ENCODE data around the gene FCGBP. TPM values are rescaled to one million over a fixed set of nuclear protein-coding genes. Genes with fewer than 3 reads are reported as not detected.
A peak's percentile ranks its signal among the peaks of the same experiment; 100 is the strongest.

The FCGBP gene
- total RNA-seq, result 2.4 and 2.5 TPM in 2 replicates

DNA sequence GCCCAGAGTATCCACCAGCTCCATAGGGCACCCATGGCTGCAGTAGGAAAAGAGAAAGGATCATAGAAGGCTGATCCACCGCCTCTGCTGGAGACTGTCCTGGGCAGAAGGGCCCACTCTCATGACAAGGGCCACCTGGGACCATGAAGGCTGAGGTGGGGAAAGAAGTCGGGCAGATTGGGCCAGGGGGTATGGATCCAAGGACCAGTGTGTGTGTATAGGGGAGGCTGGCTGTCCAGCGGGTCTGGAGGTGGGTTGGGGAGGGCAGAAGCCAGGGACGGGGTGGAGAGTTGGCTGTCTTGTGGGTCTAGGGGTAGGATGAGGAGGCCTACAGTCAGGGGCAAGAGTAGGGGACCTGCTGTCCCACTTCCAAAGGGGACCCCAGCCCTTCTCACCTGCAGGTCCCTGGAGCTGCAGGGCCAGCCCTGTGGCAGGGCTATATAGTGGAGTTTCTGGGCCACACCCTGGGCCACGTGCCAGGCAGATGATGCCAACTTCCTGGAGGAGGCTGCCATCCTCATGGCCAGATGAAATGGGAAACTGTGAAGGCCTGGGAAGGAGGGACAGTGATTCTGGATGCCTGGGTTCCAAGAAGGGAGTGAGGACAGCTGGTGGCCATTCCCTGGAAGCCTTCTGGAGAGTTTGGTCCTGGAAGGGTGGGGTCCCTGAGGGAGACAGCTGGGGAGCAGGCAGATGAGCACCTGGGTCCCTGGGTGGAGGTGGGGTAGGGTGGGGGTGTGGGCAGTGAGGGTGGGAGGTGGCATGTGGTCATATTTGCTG, at the start of gene FCGBP:
Gene FCGBP (minus strand): TSS at position 51 of the 780 bp plus-strand sequence.
- Mint-ChIP-seq H3K27ac (peak within 1 kb of the TSS; percentile 28), H3K36me3 (ENCODE audit: low read depth) (peaks cover 7% of the 10 kb centered on the region), H3K27me3 (ENCODE audit: low read depth) (no peaks in the 10 kb centered on the region), H3K9me3 (peaks cover 13% of the 10 kb centered on the region), H3K4me1 (ENCODE audit: low read depth) (peaks cover 38% of the 10 kb centered on the region), H3K4me3 (ENCODE audit: low read depth) (no peak within 1 kb of the TSS)
- intact Hi-C loops (cut with micrococcal nuclease), result no loop called here
- no peak for DNase-seq (ENCODE audit: low spot score)

DNA sequence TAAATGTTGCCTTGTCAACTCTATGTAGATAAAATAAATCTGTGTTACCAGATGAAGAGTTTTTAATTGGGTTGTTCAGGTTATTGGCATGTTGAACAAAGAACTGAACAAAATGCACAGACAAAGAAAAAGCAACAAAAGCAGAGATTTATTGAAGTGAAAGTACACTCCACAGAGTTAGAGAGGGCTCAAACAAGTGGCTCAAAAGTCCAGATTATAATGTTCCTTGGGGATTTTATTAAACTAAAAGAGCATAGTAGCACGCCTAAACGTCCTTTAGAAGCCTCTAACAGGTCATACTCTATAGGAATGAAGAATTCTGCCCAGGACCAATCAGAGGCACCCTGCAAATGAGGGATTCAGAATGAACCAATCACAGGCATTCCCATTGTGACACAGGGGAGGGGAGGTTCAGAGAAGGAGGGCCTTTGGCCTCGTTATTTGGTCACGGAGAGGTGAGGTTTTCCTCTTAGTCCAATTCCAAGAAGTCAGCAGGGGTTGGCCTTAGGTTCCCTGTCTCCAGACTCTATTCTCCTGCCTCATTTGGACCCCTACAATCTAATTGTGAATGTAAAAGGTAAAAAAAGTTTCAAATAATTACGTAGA, 49.4 kb upstream of the FCGBP start:
- intact Hi-C loops (cut with micrococcal nuclease), result no loop called here
- DNase-seq (ENCODE audit: low spot score), result no peak
- Mint-ChIP-seq H3K27me3 (ENCODE audit: low read depth) (no peaks in the 10 kb centered on the region), H3K4me3 (ENCODE audit: low read depth) (no peak overlapping the region), H3K4me1 (ENCODE audit: low read depth) (peaks cover 3% of the 10 kb centered on the region), H3K36me3 (ENCODE audit: low read depth) (peaks cover 94% of the 10 kb centered on the region), H3K27ac (no peak overlapping the region), H3K9me3 (peaks cover 47% of the 10 kb centered on the region)

DNA sequence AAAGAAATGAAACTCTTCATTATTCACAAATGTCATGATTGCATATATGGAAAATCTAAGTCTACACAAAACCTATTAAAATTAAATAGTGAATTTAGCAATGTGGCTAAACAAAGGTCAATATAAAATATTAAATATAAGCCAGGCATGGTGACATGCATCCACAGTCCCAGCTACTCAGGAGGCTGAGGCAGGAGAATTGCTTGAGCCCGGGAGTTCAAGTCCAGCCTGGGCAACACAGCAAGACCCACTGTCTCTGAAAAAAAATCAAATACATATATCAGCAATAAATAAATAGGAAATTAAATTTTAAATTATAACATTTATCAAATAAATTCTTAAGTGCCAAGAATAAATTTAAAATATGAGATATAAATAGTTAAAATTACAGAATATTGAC, 48.4 kb upstream of the FCGBP start:
- no peak for DNase-seq (ENCODE audit: low spot score)
- no peak overlapping the region for H3K4me3 Mint-ChIP-seq (ENCODE audit: low read depth)
- intact Hi-C loops (cut with micrococcal nuclease), result no loop called here
- H3K9me3 Mint-ChIP-seq, result peaks cover 46% of the 10 kb centered on the region
- no peak overlapping the region for H3K27ac Mint-ChIP-seq
- H3K36me3 Mint-ChIP-seq (ENCODE audit: low read depth), result peaks cover 96% of the 10 kb centered on the region
- H3K27me3 Mint-ChIP-seq (ENCODE audit: low read depth), result no peaks in the 10 kb centered on the region
- peaks cover 3% of the 10 kb centered on the region for H3K4me1 Mint-ChIP-seq (ENCODE audit: low read depth)

DNA sequence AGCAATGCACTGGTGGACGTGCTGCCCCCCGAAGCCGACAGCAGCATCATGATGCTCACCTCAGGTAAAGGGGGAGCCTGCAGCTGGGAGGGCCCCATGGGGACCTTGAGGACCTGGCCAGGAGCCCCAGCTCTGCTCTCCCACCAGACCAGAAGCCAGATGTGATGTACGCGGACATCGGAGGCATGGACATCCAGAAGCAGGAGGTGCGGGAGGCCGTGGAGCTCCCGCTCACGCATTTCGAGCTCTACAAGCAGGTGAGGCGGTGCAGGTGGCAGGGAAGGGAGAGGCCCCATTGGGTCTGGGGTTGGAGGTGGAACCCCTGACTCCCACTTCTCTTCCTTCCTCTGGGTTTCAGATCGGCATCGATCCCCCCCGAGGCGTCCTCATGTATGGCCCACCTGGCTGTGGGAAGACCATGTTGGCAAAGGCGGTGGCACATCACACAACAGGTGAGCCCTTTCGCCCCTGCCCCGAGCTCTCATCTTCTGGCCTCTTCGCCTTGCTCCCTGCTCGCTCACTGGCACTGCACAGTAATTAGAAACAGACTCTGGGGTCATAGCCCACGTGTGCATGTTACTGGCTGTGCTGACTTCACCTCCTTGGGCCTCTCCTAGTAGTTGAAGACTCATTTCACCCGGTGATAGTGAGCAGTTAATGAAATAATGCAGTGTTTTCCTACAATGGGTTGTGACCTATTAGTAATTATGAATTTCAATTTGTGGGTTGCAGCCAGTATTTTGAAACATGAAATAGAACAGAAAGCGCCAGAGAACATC, 40.1 kb upstream of the FCGBP start:
- H3K4me1 Mint-ChIP-seq (ENCODE audit: low read depth), result peaks cover 25% of the 10 kb centered on the region
- H3K9me3 Mint-ChIP-seq, result no peaks in the 10 kb centered on the region
- no peak for DNase-seq (ENCODE audit: low spot score)
- no peak overlapping the region for H3K27ac Mint-ChIP-seq
- no peaks in the 10 kb centered on the region for H3K27me3 Mint-ChIP-seq (ENCODE audit: low read depth)
- H3K36me3 Mint-ChIP-seq (ENCODE audit: low read depth), result peaks cover 72% of the 10 kb centered on the region
- intact Hi-C loops (cut with micrococcal nuclease), result loop anchor here (5.0 kb wide), 1 partner anchor 142 kb away; the partner anchor contains the start of gene DYRK1B
- no peak overlapping the region for H3K4me3 Mint-ChIP-seq (ENCODE audit: low read depth)

DNA sequence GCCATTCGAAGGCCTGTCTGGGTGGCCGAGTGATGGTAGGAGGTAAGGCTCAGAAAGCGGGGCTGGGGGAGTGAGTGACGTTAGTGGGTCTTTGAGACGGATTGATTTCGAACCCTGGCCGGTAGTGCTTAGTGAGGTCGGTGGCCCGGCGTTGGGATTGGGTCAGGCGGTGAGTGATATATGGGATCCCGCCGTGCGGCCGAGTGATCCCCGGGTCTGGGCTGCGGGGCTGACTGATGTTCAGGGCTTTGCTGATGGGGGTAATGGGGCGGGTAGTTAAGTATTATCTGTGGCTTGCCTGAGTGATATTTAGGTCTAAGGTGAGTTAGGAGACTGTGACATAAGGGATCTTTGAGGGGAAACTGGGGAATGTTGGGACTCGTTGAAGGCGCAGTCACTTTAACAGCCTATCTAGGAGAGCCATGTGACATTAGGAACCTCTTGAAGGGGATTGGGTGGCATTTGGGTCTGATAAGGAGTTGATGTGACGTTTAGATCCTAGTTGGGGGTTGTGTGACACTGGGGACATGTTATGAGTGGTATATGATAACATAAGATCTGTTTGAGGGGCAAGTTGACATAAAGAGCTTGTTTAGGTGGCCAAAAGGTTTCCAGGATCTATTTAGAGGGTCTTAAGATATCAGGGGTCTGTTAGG, 37.1 kb upstream of the FCGBP start:
- Mint-ChIP-seq H3K9me3 (no peaks in the 10 kb centered on the region), H3K27me3 (ENCODE audit: low read depth) (no peaks in the 10 kb centered on the region), H3K36me3 (ENCODE audit: low read depth) (peaks cover 58% of the 10 kb centered on the region), H3K27ac (peak overlapping the region; percentile 96), H3K4me3 (ENCODE audit: low read depth) (peak overlapping the region; percentile 92), H3K4me1 (ENCODE audit: low read depth) (peaks cover 42% of the 10 kb centered on the region)
- no peak for DNase-seq (ENCODE audit: low spot score)
- intact Hi-C loops (cut with micrococcal nuclease), result loop anchor here (1.0 to 5.0 kb wide), 3 partner anchors 25 to 139 kb away; partner anchors contain the start of gene DYRK1B

DNA sequence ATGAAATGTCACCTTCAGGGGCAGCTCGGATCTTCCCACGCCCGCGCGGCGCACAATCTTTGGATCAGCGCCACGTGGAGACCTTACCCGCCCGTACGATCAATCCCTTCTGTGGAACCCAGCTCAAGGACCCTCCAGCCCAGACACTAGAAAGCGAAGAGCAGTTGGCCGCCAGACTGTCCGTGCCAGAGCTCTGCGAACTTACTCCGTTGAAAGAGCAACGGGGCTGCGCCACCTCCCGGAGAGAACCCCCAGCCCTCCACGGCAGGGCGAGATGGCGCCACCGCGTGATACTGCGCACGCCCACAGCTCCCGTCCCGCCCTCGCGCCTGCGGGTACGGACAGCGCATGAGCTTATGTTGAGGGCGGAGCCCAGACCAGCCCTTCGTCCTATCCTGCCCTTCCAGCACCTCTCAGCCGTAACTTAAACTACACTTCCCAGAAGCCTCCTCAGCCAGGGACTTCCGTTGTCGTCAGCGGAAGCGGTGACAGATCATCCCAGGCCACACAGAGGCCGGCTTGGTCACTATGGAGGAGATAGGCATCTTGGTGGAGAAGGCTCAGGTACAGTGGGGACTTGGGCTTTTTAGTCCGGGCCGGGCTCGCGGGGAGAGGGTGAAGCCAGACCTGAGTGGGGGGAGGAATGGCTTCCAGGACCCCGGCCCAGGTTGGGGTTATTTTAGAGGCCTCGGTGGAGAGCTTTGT, 36.4 kb upstream of the FCGBP start, which contains the start of gene PSMC4:
Gene PSMC4 (plus strand): TSS at position 491 of the 705 bp plus-strand sequence. CDS start 38 bp downstream, at position 529.
- peak; percentile 99 for DNase-seq (ENCODE audit: low spot score)
- peak within 1 kb of the TSS; percentile 96 for H3K27ac Mint-ChIP-seq
- no peaks in the 10 kb centered on the region for H3K27me3 Mint-ChIP-seq (ENCODE audit: low read depth)
- H3K4me1 Mint-ChIP-seq (ENCODE audit: low read depth), result peaks cover 42% of the 10 kb centered on the region
- no peaks in the 10 kb centered on the region for H3K9me3 Mint-ChIP-seq
- H3K4me3 Mint-ChIP-seq (ENCODE audit: low read depth), result peak within 1 kb of the TSS; percentile 92
- intact Hi-C loops (cut with micrococcal nuclease), result loop anchor here (1.0 to 5.0 kb wide), 4 partner anchors 25 to 139 kb away; partner anchors contain the start of gene DYRK1B
- H3K36me3 Mint-ChIP-seq (ENCODE audit: low read depth), result peaks cover 55% of the 10 kb centered on the region

DNA sequence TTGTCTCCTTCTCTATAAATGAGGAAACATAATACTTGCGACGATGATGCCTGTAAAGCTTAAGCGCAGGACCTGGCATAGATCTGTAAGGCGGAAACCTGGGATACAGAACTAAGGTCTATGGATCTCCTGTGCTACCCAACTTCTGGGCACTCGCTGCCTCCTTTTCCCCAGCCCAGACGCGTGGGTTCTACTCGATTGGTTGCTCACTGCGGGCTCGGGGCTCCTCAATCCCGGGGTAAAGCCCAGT, 35.9 kb upstream of the FCGBP start:
- Mint-ChIP-seq H3K4me1 (ENCODE audit: low read depth) (peaks cover 42% of the 10 kb centered on the region), H3K27ac (peak overlapping the region; percentile 96), H3K36me3 (ENCODE audit: low read depth) (peaks cover 51% of the 10 kb centered on the region)

DNA sequence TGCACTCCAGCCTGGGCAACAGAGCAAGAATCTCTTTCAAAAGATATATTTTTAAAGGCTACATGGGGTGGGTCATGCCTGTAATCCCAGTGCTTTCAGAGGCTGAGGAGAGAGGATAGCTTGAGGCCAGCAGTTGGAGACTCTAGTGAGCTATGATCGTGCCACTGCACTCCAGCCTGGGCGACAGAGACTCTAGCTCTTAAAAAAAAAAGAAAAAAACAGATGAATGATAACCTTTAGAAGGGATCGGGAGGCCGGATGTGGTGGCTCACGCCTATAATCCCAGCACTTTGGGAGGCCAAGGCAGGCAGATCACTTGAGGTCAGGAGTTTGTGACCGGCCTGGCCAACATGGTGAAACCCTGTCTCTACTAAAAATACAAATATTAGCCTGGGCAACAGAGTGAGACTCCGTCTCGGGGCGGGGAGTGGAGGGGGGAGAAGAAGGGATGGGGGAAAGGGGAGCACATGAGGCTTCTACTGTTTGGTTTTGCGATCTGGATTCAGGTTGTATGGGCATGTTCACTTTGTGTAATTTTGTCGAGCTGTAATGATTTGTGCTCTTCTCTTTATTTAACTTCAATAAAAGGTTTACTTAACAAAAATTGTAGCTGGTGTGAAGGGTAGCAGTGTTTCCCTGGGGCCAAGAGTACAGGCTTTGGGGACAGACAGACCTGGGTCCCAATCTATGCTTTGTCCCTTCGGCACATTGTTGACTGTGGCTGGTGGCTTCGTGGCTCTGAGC, 35.4 kb upstream of the FCGBP start:
- H3K27ac Mint-ChIP-seq, result peak overlapping the region; percentile 96
- peak overlapping the region; percentile 92 for H3K4me3 Mint-ChIP-seq (ENCODE audit: low read depth)
- H3K36me3 Mint-ChIP-seq (ENCODE audit: low read depth), result peaks cover 46% of the 10 kb centered on the region
- H3K9me3 Mint-ChIP-seq, result no peaks in the 10 kb centered on the region
- peaks cover 42% of the 10 kb centered on the region for H3K4me1 Mint-ChIP-seq (ENCODE audit: low read depth)
- intact Hi-C loops (cut with micrococcal nuclease), result loop anchor here (1.0 to 5.0 kb wide), 2 partner anchors 29 to 138 kb away; partner anchors contain the start of gene DYRK1B
- no peak for DNase-seq (ENCODE audit: low spot score)
- no peaks in the 10 kb centered on the region for H3K27me3 Mint-ChIP-seq (ENCODE audit: low read depth)

More for the DNA sequence above, 35.9 kb upstream of the FCGBP start:
- no peak for DNase-seq (ENCODE audit: low spot score)
- intact Hi-C loops (cut with micrococcal nuclease), result loop anchor here (1.0 to 5.0 kb wide), 2 partner anchors 29 to 138 kb away; partner anchors contain the start of gene DYRK1B
- H3K27me3 Mint-ChIP-seq (ENCODE audit: low read depth), result no peaks in the 10 kb centered on the region
- H3K4me3 Mint-ChIP-seq (ENCODE audit: low read depth), result peak overlapping the region; percentile 92
- H3K9me3 Mint-ChIP-seq, result no peaks in the 10 kb centered on the region

DNA sequence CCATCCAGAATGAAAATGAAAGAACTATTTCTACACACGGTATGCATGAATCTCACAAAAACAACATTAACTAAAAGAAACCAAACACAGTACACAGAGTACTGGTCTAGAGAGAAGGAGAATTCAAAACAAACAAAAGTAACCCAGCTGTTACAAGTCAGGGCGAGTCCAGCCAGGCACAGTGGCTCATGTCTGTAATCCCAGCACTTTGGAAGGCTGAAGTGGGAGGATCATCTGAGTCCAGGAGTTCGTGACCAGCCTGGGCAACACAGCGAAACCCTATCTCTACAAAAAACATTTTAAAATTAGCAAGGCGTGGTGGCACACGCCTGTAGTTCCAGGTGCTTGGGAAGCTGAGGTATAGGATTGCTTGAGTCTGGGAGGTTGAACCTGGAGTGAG, 34.8 kb upstream of the FCGBP start:
- intact Hi-C loops (cut with micrococcal nuclease), result no loop called here
- Mint-ChIP-seq H3K9me3 (no peaks in the 10 kb centered on the region), H3K4me1 (ENCODE audit: low read depth) (peaks cover 42% of the 10 kb centered on the region), H3K4me3 (ENCODE audit: low read depth) (peak overlapping the region; percentile 92), H3K27ac (peak overlapping the region; percentile 96), H3K36me3 (ENCODE audit: low read depth) (peaks cover 40% of the 10 kb centered on the region), H3K27me3 (ENCODE audit: low read depth) (no peaks in the 10 kb centered on the region)
- no peak for DNase-seq (ENCODE audit: low spot score)

DNA sequence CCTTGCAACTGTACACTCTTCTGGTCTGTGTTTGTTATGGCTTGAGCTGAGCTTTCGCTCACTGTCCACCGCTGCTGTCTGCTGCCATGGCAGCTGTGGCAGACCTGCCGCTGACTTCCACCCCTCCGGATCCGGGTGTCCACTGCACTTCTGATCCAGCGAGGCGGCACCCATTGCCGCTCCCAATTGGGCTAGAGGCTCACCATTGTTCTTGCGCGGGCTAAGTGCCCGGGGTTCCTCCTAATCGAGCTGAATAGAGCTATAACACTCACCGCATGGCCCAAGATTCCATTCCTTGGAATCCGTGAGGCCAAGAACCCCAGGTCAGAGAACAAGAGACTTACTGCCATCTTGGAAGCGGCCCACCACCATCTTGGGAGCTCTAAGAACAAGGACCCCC, 34.4 kb upstream of the FCGBP start:
- Mint-ChIP-seq H3K9me3 (no peaks in the 10 kb centered on the region), H3K36me3 (ENCODE audit: low read depth) (peaks cover 37% of the 10 kb centered on the region), H3K27ac (peak overlapping the region; percentile 96), H3K27me3 (ENCODE audit: low read depth) (no peaks in the 10 kb centered on the region), H3K4me3 (ENCODE audit: low read depth) (peak overlapping the region; percentile 92), H3K4me1 (ENCODE audit: low read depth) (peaks cover 44% of the 10 kb centered on the region)
- DNase-seq (ENCODE audit: low spot score), result no peak
- intact Hi-C loops (cut with micrococcal nuclease), result no loop called here

DNA sequence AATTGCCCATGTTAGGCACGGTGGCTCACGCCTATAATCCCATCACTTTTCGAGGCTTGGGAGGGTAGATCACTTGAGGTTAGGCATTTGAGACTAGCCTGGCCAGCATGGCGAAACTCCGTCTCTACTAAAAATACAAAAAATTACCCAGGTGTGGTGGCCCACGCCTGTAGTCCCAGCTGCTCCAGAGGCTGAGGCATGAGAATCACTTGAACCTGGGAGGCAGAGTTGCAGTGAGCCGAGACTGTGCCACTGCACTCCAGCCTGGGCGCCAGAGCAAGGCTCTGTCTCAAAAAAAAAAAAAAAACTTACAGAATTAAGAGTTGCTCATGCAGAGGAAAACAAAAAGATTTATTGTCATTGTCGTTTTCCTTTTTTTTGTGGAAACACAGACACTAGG, 33.1 kb upstream of the FCGBP start:
- no peaks in the 10 kb centered on the region for H3K9me3 Mint-ChIP-seq
- peaks cover 39% of the 10 kb centered on the region for H3K4me1 Mint-ChIP-seq (ENCODE audit: low read depth)
- no peak overlapping the region for H3K4me3 Mint-ChIP-seq (ENCODE audit: low read depth)
- intact Hi-C loops (cut with micrococcal nuclease), result no loop called here
- H3K36me3 Mint-ChIP-seq (ENCODE audit: low read depth), result peaks cover 28% of the 10 kb centered on the region
- DNase-seq (ENCODE audit: low spot score), result no peak
- H3K27me3 Mint-ChIP-seq (ENCODE audit: low read depth), result no peaks in the 10 kb centered on the region
- no peak overlapping the region for H3K27ac Mint-ChIP-seq

All from activated T-helper 2 cell treated with anti-CD3 and anti-CD28 coated beads, Interferon-gamma antibody, Interleukin-2, Interleukin-4, amounts not matched to agents 10 μg/mL and 5 μg/mL and 100 μg/mL, durations not matched to agents 14 hours and 24 hours and 36 hours (primary cell).